Ishikawa (cell line): ENCODE data around the gene GRM3.

ENCODE experiments used
- CEBPB ChIP-seq: IDR thresholded peaks from 2 replicates; pipeline ENCODE4 v1.6.1; 2012
- CREB1 ChIP-seq: IDR thresholded peaks from 2 replicates; pipeline ENCODE4 v1.6.1; 2012; ENCODE audit warnings: low read depth
- EGR1 ChIP-seq: IDR thresholded peaks from 2 replicates; pipeline ENCODE4 v1.6.1; 2012
- EP300 ChIP-seq: IDR thresholded peaks from 2 replicates; pipeline ENCODE4 v1.6.1; 2012; ENCODE audit warnings: borderline replicate concordance
- FOXM1 ChIP-seq: IDR thresholded peaks from 2 replicates; pipeline ENCODE4 v1.6.1; 2012; ENCODE audit warnings: low read depth, borderline replicate concordance
- MAX ChIP-seq: IDR thresholded peaks from 2 replicates; pipeline ENCODE4 v1.6.1; 2012
- NFIC ChIP-seq: IDR thresholded peaks from 2 replicates; pipeline ENCODE4 v1.6.1; 2012
- RAD21 ChIP-seq: IDR thresholded peaks from 2 replicates; pipeline ENCODE4 v1.6.1; 2012; ENCODE audit warnings: low read depth
- REST ChIP-seq: IDR thresholded peaks from 2 replicates; pipeline ENCODE4 v1.6.1; 2012; ENCODE audit warnings: low read depth, mild to moderate bottlenecking
- TAF1 ChIP-seq: IDR thresholded peaks from 2 replicates; pipeline ENCODE4 v1.6.1; 2012; ENCODE audit warnings: low read depth, mild to moderate bottlenecking
- TCF12 ChIP-seq: IDR thresholded peaks from 2 replicates; pipeline ENCODE4 v1.6.1; 2012; ENCODE audit warnings: low read depth
- TEAD4 ChIP-seq: IDR thresholded peaks from 2 replicates; pipeline ENCODE4 v1.6.1; 2012
- USF1 ChIP-seq: IDR thresholded peaks from 2 replicates; pipeline ENCODE4 v1.6.1; 2012
- YY1 ChIP-seq: IDR thresholded peaks from 2 replicates; pipeline ENCODE4 v1.6.1; 2012; ENCODE audit warnings: low read depth
- ZBTB7A ChIP-seq: IDR thresholded peaks from 2 replicates; pipeline ENCODE4 v1.6.1; 2012; ENCODE audit warnings: low read depth

The GRM3 gene

GRCh38 chr7:86708031-86708680 is 64.4 kb downstream of the GRM3 start:
- TF ChIP-seq MAX = no peak
- TF ChIP-seq TCF12 = no peak
- TF ChIP-seq CEBPB = no peak
- TF ChIP-seq RAD21 = no peak
- no peak for TF ChIP-seq TEAD4
- no peak for TF ChIP-seq ZBTB7A
- no peak for TF ChIP-seq EGR1
- TF ChIP-seq TAF1 = no peak
- TF ChIP-seq USF1 = no peak
- TF ChIP-seq NFIC = no peak
- TF ChIP-seq EP300 = no peak
- no peak for TF ChIP-seq FOXM1
- TF ChIP-seq YY1 = no peak
- TF ChIP-seq REST = no peak
- TF ChIP-seq CREB1 = no peak

GRCh38 chr7:86720306-86720705 is 76.6 kb downstream of the GRM3 start:
- TF ChIP-seq EGR1 (no peak), EP300 (no peak), RAD21 (no peak), CREB1 (no peak), USF1 (no peak), TAF1 (no peak), MAX (no peak), TCF12 (no peak), TEAD4 (no peak), ZBTB7A (no peak), YY1 (no peak), FOXM1 (no peak)

GRCh38 chr7:86733783-86734182 is 90.1 kb downstream of the GRM3 start:
- TF ChIP-seq FOXM1 = no peak

- TF ChIP-seq EP300 (no peak), FOXM1 (no peak), EGR1 (no peak), NFIC (no peak), USF1 (no peak), TAF1 (no peak), ZBTB7A (no peak)
Observed at GRCh38 chr7:86745013-86745745, 101.5 kb downstream of the GRM3 start.

GRCh38 chr7:86747698-86748097 is 104.0 kb downstream of the GRM3 start:
- TF ChIP-seq EP300 (no peak), EGR1 (no peak), TEAD4 (no peak), YY1 (no peak), USF1 (no peak), REST (no peak)
